NT2/D1 (cell line): ENCODE measurements around the gene SAMSN1.

Experiments used
- SUZ12 ChIP-seq: IDR thresholded peaks from 2 replicates; pipeline ENCODE4 v1.6.1; 2011; ENCODE audit not compliant: insufficient read length, insufficient read depth; ENCODE audit errors: extremely low read depth
- ZNF274 ChIP-seq: IDR thresholded peaks from 2 replicates; pipeline ENCODE4 v1.6.1; 2011; ENCODE audit warnings: mild to moderate bottlenecking, low read depth, low read length

DNA sequence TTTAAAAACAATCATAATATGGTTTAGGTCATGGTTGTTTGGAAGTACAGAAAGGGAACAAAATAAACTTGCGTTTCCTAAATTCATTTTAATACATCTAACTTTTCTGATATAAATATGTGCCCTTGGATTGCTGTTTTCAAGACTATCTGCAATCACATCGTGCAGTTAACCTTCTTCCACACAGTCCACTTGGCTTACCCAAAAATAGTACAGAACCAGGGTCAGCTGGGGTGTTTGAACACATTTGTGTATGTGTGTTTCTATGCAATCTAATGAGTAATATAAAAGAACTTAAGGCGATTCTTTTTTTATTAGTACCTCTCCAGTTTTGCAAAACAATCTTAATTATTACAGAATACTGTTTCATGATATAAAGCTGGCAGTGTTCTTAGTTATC, 19.9 kb downstream of the SAMSN1 start:
- TF ChIP-seq SUZ12, result no peak
- no peak for TF ChIP-seq ZNF274
